MCF 10A (cell line): ENCODE results near the gene UBR1. TPM values are rescaled to one million over a fixed set of nuclear protein-coding genes. Genes with fewer than 3 reads are reported as not detected.

ENCODE experiments used
- BruUV-seq: library from RNA; stranded (reverse); fragments of 400-500 nt; replicated peaks from 2 replicates; lab custom pipeline; 2021; lab: Mats Ljungman, UMichigan
- CTCF ChIA-PET: fragments of 300-600 bp; sonication (Branson Sonifier 250); formaldehyde crosslinking; extraction: SDS; loops from one replicate; lab custom pipeline; 2021; ENCODE audit warnings: antibody characterized with exemption, inconsistent platforms; lab: Yijun Ruan, JAX
- POLR2A ChIA-PET: fragments of 300-600, 350-650 bp; sonication (Branson Sonifier 250); formaldehyde crosslinking; extraction: SDS; loops from one replicate; lab custom pipeline; 2020; ENCODE audit warnings: antibody characterized with exemption, inconsistent platforms; lab: Yijun Ruan, JAX
- DNase-seq: peaks from one replicate; pipeline ENCODE4 v3.0.0-alpha.2; 2018; ENCODE audit not compliant: unreplicated experiment
- H3K27ac Mint-ChIP-seq: one replicate; pipeline ENCODE4 v1.8.0; 2022; ENCODE audit warnings: mild to moderate bottlenecking, low read depth, mixed read lengths; ENCODE audit not compliant: unreplicated experiment
- H3K27me3 Mint-ChIP-seq: one replicate; pipeline ENCODE4 v1.8.0; 2022; ENCODE audit warnings: mixed read lengths; ENCODE audit not compliant: insufficient read depth, unreplicated experiment
- H3K36me3 Mint-ChIP-seq: one replicate; pipeline ENCODE4 v1.8.0; 2022; ENCODE audit warnings: mild to moderate bottlenecking, moderate library complexity, mixed read lengths; ENCODE audit not compliant: insufficient read depth, unreplicated experiment
- H3K4me1 Mint-ChIP-seq: one replicate; pipeline ENCODE4 v1.8.0; 2022; ENCODE audit warnings: mixed read lengths; ENCODE audit not compliant: insufficient read depth, unreplicated experiment
- H3K4me3 Mint-ChIP-seq: one replicate; pipeline ENCODE4 v1.8.0; 2022; ENCODE audit warnings: mild to moderate bottlenecking, moderate library complexity, mixed read lengths; ENCODE audit not compliant: unreplicated experiment
- H3K9me3 Mint-ChIP-seq: one replicate; pipeline ENCODE4 v1.8.0; 2022; ENCODE audit warnings: mixed read lengths; ENCODE audit not compliant: unreplicated experiment
- intact Hi-C: fragments of 100-400 bp; cut with micrococcal nuclease; formaldehyde crosslinking; loops from 2 replicates; pipeline ENCODE4 v1.14.1; 2022
- total RNA-seq: library from RNA; stranded (reverse); gene quantifications from 2 replicates; pipeline ENCODE4 v1.2.3, GENCODE V29; 2022
- TF ChIP-seq, protein P1 (sequence below): fragments of 200-600 bp; IDR thresholded peaks from one replicate; pipeline ENCODE4 v1.8.0; 2022; ENCODE audit warnings: antibody characterized with exemption, mild to moderate bottlenecking; ENCODE audit not compliant: unreplicated experiment

Gene UBR1
- total RNA-seq, 1 experiment from 2014 or later = 25.6 TPM

GRCh38 chr15:43056696-43057095 lies 49.1 kb downstream of the UBR1 start:
- POLR2A ChIA-PET = no interaction called here
- H3K4me1 Mint-ChIP-seq = no peaks in the 10 kb centered on the region
- no TSS peak for BruUV-seq

DNA sequence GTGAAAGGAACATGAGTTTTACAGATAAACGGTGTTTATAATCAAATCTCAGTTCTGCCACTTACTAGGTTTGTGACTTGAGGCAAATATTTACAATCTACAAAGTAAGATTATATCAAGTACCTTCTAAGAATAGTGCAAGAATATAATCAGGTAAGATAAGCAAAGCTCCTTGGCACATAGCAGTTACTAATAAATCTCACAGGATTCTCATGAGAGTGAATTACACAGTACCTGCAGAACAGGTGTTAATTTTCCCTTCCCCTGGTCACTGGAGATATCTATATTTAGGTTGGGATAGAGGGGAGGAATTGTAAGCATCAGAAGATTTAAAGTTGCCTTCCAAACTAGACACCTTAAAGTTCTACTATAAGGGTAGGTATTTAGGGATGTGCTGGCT lies 53.0 kb downstream of the UBR1 start:
- DNase-seq = no peak
- Mint-ChIP-seq H3K4me3 (no peak overlapping the region), H3K4me1 (no peaks in the 10 kb centered on the region), H3K36me3 (peaks cover 69% of the 10 kb centered on the region), H3K27ac (no peak overlapping the region), H3K9me3 (no peaks in the 10 kb centered on the region), H3K27me3 (no peaks in the 10 kb centered on the region)
- ChIA-PET POLR2A (interaction anchor here (0.9 kb wide), 1 partner anchor 81 kb away, joined by 3 read pairs; no protein-coding TSS in a partner anchor), CTCF (interaction anchor here (0.6 kb wide), 1 partner anchor 54 kb away, joined by 3 read pairs; no protein-coding TSS in a partner anchor)
- TF ChIP-seq, protein P1, sequence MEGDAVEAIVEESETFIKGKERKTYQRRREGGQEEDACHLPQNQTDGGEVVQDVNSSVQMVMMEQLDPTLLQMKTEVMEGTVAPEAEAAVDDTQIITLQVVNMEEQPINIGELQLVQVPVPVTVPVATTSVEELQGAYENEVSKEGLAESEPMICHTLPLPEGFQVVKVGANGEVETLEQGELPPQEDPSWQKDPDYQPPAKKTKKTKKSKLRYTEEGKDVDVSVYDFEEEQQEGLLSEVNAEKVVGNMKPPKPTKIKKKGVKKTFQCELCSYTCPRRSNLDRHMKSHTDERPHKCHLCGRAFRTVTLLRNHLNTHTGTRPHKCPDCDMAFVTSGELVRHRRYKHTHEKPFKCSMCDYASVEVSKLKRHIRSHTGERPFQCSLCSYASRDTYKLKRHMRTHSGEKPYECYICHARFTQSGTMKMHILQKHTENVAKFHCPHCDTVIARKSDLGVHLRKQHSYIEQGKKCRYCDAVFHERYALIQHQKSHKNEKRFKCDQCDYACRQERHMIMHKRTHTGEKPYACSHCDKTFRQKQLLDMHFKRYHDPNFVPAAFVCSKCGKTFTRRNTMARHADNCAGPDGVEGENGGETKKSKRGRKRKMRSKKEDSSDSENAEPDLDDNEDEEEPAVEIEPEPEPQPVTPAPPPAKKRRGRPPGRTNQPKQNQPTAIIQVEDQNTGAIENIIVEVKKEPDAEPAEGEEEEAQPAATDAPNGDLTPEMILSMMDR = no peak
- no TSS peak for BruUV-seq
- intact Hi-C loops = no loop called here

More at GRCh38 chr15:43056696-43057095, 49.1 kb downstream of the UBR1 start:
- no peaks in the 10 kb centered on the region for H3K9me3 Mint-ChIP-seq
- intact Hi-C loops = no loop called here
- H3K27ac Mint-ChIP-seq = no peak overlapping the region
- CTCF ChIA-PET = interaction anchor here (0.6 kb wide), 1 partner anchor 290 kb away, joined by 3 read pairs; no protein-coding TSS in a partner anchor
- H3K36me3 Mint-ChIP-seq = peaks cover 87% of the 10 kb centered on the region
- H3K27me3 Mint-ChIP-seq = no peaks in the 10 kb centered on the region
- H3K4me3 Mint-ChIP-seq = no peak overlapping the region
- TF ChIP-seq, protein P1 = no peak
- no peak for DNase-seq

GRCh38 chr15:43048935-43049334 lies 56.9 kb downstream of the UBR1 start:
- intact Hi-C loops = no loop called here
- H3K9me3 Mint-ChIP-seq = no peaks in the 10 kb centered on the region
- H3K27me3 Mint-ChIP-seq = no peaks in the 10 kb centered on the region
- H3K4me1 Mint-ChIP-seq = no peaks in the 10 kb centered on the region
- BruUV-seq = no TSS peak
- peaks cover 56% of the 10 kb centered on the region for H3K36me3 Mint-ChIP-seq
- ChIA-PET CTCF (no interaction called here), POLR2A (interaction anchor here (0.7 to 1.1 kb wide), 2 partner anchors 21 to 171 kb away, joined by 3 read pairs; no protein-coding TSS in a partner anchor)
- H3K27ac Mint-ChIP-seq = no peak overlapping the region
- no peak for DNase-seq
- no peak overlapping the region for H3K4me3 Mint-ChIP-seq
- TF ChIP-seq, protein P1 = no peak

GRCh38 chr15:43046484-43046883 lies 59.4 kb downstream of the UBR1 start:
- H3K36me3 Mint-ChIP-seq = peaks cover 42% of the 10 kb centered on the region
- no peaks in the 10 kb centered on the region for H3K4me1 Mint-ChIP-seq
- BruUV-seq = no TSS peak
- CTCF ChIA-PET = interaction anchor here (0.7 to 1.0 kb wide), 2 partner anchors 14 to 158 kb away, joined by 3 to 4 read pairs; no protein-coding TSS in a partner anchor
- no peaks in the 10 kb centered on the region for H3K27me3 Mint-ChIP-seq
- H3K9me3 Mint-ChIP-seq = no peaks in the 10 kb centered on the region
- H3K27ac Mint-ChIP-seq = no peak overlapping the region
- no peak for DNase-seq
- TF ChIP-seq, protein P1 = no peak
- no peak overlapping the region for H3K4me3 Mint-ChIP-seq
- intact Hi-C loops = no loop called here
- POLR2A ChIA-PET = no interaction called here
